ENCODE measurements around the gene SPATS2L.
A peak's percentile ranks its signal among the peaks of the same experiment; 100 is the strongest.

Gene SPATS2L

GRCh38 chr2:200498402-200499162 is 192.1 kb downstream of the SPATS2L start:
- no peak for DNase-seq (ENCODE audit: low read depth in 2 of 2)

- DNase-seq (ENCODE audit: low read depth in 2 of 2) = no peak
These were observed 195.7 kb downstream of the SPATS2L start for GRCh38 chr2:200502196-200502595.

GRCh38 chr2:200506679-200507078 is 200.2 kb downstream of the SPATS2L start:
- DNase-seq (ENCODE audit: low read depth in 2 of 2) = no peak

- DNase-seq (ENCODE audit: low read depth in 2 of 2) = no peak
These were observed 200.7 kb downstream of the SPATS2L start for GRCh38 chr2:200507179-200507578.

GRCh38 chr2:200509235-200509611 is 202.7 kb downstream of the SPATS2L start:
- no peak for DNase-seq (ENCODE audit: low read depth in 2 of 2)

GRCh38 chr2:200509612-200510433 is 203.3 kb downstream of the SPATS2L start, which contains the start of gene KCTD18:
TSS of gene KCTD18 (minus strand) at chr2:200510068. CDS start at chr2:200507016, 3,052 bp downstream.
- DNase-seq (ENCODE audit: low read depth in 2 of 2) = peak; percentile 81 to 85

- DNase-seq (ENCODE audit: low read depth in 2 of 2) = no peak
These were observed 208.7 kb downstream of the SPATS2L start for GRCh38 chr2:200515155-200515554.

- no peak for DNase-seq (ENCODE audit: low read depth in 2 of 2)
These were observed 216.7 kb downstream of the SPATS2L start for GRCh38 chr2:200523158-200523557.

GRCh38 chr2:200523604-200524003 is 217.1 kb downstream of the SPATS2L start:
- no peak for DNase-seq (ENCODE audit: low read depth in 2 of 2)

GRCh38 chr2:200525066-200525465 is 218.6 kb downstream of the SPATS2L start:
- no peak for DNase-seq (ENCODE audit: low read depth in 2 of 2)

GRCh38 chr2:200525551-200525881 is 219.0 kb downstream of the SPATS2L start:
- no peak for DNase-seq (ENCODE audit: low read depth in 2 of 2)

- DNase-seq (ENCODE audit: low read depth in 2 of 2) = peak; percentile 91 to 92
These were observed 219.6 kb downstream of the SPATS2L start, which contains the start of gene SGO2 for GRCh38 chr2:200525882-200526651. TSS of gene SGO2 (plus strand) at chr2:200526207. CDS start at chr2:200532976, 6,769 bp downstream.

GRCh38 chr2:200528228-200528627 is 221.7 kb downstream of the SPATS2L start:
- no peak for DNase-seq (ENCODE audit: low read depth in 2 of 2)
